HL-60 (cell line): Measurements from ENCODE around the gene MYG1.

Source experiments
- CTCF ChIP-seq: IDR thresholded peaks from one replicate; pipeline ENCODE4 v1.5.1; 2011; ENCODE audit warnings: low read length, control low read depth, inconsistent platforms; ENCODE audit not compliant: insufficient read depth
- GABPA ChIP-seq: IDR thresholded peaks from 2 replicates; pipeline ENCODE4 v1.6.1; 2012; ENCODE audit warnings: low read depth
- POLR2AphosphoS5 ChIP-seq: IDR thresholded peaks from 2 replicates; pipeline ENCODE4 v1.6.1; 2012; ENCODE audit warnings: low read depth
- REST ChIP-seq: IDR thresholded peaks from 2 replicates; pipeline ENCODE4 v1.6.1; 2012; ENCODE audit warnings: low read depth; ENCODE audit not compliant: insufficient replicate concordance

GRCh38 chr12:53288322-53288721 is 11.2 kb upstream of the MYG1 start:
- TF ChIP-seq CTCF (no peak), POLR2AphosphoS5 (no peak), GABPA (no peak), REST (no peak)
